Hippocampal formation (tissue), 2 donors: Measurements from ENCODE around the gene MAP3K10.

Experiments used
- DNase-seq, 2 donors: peaks; one replicate each; lab custom pipeline; 2025; lab: John Stamatoyannopoulos, UW

Gene MAP3K10

DNA sequence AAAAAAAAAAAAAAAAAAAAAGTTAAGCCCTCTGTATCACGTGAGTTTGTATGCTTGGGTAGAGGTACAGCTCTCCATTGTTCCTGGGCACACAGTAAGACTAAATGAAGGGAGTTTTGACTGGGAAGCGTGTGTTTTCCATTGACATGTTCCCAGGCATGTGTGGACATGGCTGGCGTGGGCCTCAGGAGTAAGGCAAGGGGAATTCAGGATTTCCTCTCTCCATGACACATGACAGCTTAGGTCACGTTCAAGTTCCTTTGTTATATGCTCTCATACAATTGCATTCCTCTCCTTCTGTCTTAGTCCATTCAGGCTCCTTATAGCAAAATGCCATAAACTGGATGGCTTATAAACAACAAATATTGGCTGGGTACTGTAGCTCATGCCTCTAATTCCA, 17.1 kb upstream of the MAP3K10 start:
- DNase-seq, result no peak

DNA sequence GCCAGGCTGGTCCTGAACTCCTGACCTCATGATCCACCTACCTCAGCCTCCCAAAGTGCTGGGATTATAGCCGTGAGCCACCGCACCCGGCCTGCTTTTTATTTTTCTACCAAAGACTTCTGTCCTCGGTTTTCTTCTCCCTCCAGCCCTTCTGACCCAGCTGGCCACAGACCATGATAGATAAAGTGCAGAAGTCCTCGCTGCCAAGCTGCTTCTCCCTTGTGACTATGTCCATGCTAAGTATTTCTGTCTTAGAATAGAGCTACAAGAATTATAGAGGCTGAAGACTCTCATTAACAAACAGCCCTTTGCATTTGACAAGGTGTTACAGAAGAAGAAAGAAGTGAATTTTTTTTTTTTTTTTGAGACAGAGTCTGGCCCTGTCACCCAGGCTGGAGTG, 15.4 kb upstream of the MAP3K10 start:
- no peak for DNase-seq

DNA sequence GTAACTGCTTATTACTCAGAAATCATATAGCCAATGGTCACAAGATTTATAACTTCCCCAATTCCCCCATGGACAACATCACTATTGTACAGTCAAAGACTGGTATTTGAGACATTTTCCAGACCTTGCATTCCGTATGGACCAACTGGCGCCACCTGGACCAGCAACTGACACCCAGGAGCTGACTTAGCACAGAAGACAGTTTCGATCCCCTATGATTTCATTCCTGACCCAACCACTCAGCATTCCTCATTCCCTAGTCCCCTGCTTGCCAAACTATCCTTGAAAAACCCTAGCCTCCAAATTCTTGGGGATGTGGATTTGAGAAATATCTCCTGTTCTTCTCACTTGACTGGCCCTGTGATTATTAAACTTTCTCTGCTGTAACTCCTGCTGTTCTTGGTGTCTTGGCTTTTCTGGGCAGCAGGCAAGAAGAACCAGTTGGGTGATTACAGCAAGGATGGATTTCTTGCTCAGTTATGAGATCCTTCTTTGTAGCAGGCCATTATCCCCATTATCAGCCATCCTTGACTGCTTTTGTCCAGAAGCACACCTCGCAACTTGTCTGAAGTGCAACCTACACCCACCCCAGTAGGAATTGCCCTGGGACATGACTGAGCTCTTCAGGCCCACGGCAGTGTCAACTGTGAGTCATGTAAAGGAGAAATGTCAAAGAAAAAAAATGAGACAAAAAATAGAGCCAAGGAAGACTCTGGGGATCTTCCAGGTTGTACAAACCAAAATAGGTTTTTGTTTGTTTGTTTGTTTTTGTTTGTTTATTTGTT, 13.7 kb upstream of the MAP3K10 start:
- DNase-seq, result no peak

DNA sequence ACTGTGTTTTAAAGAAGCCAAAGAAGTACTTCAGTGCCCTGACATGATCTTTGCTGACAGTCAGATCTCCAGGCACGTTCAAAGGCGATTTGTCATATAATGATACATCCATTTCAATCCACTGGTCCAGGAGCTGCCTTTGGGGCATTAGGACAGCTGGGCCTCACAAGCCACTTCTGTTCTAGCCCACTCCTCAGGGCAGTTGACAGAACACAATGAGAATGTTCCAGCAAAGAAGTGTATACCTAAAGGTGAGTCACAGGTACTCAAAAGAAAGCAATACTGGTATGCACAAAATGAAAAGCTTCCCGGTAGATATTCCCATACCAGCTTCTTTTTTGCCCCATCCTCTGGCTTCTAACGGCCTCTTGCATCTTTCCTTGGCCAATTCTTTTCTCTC, 12.5 kb upstream of the MAP3K10 start:
- DNase-seq, result no peak

DNA sequence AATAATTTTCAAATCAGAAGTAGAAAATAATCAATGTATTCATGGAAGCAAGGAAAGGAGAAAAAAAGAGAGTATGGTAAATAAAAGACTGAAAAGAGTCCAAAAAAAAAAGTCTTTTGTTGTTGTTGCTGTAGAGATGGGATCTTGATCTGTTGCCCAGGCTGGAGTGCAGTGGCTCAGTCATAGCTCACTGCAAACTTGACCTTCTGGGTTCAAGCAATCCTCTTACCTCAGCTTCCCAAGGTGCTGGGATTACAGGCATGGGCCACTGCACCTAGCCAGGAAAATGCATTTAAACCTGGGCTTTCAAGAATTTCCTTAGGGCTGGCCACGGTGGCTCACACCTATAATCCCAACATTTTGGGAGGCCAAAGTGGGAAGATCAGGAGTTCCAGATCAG, 7.0 kb upstream of the MAP3K10 start:
- DNase-seq, result no peak

DNA sequence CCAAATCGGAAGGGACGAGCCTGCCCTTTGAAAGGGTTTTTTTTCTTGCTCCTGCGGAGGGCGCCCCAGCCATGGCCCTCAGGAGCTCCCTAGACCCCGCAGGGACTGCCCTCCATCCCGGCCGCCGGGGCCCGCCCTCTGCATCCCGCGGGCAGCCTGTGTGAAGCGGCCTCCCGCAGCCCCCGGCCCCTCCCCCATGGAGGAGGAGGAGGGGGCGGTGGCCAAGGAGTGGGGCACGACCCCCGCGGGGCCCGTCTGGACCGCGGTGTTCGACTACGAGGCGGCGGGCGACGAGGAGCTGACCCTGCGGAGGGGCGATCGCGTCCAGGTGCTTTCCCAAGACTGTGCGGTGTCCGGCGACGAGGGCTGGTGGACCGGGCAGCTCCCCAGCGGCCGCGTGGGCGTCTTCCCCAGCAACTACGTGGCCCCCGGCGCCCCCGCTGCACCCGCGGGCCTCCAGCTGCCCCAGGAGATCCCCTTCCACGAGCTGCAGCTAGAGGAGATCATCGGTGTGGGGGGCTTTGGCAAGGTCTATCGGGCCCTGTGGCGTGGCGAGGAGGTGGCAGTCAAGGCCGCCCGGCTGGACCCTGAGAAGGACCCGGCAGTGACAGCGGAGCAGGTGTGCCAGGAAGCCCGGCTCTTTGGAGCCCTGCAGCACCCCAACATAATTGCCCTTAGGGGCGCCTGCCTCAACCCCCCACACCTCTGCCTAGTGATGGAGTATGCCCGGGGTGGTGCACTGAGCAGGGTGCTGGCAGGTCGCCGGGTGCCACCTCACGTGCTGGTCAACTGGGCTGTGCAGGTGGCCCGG, 815 bp downstream of the MAP3K10 start:
- DNase-seq, result no peak

DNA sequence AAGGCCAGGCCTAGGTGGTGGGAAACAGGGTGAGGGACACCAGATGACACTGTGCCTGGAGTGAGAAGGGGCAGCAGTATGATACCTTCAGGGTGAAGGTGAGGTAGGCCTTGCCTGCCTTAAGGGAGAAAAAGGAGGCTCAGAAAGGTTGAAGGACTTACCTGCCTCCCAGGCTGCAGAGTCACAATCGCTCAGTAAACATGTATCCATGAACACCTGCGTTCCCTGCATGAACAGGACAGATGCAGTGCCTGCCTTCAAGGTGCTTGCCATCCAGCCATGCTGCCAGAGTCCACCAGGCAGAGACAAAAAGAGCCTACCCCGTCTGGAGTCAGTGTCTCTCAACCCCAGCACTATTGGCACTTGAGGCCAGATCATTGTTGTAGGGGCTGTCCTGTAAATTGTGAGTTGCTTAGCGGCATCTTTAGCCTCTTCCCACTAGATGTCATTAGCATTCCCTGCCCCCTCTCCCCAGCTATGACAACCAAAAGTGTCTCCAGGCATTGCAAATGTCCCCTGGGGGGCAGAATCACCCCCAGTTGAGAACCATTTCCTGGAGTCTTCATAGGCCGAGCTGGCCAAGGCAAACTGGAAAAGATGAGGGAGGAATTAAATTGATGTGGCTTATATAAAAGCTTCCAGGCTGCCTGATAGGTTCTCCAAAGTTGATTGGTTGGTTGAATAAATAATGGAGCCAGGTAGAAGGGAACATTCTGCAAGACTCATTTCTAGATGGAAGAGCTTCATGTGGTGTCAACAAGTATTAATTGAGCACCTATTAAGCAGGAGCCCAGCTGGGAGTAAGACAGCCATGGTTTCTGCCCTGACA, 1.7 kb downstream of the MAP3K10 start:
- DNase-seq, result no peak

DNA sequence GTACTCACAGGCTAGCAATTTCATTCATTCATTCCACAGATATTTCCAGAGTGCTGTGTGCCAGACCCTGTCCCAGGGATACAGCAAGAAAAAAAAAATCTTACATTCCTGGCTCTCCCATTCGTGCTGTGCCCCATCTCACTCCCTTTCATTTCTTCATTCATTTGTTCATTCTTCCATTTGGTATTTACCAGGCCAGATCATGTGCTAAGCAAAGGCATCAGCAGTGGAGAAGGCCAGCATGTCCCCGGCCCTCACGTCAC, 2.3 kb downstream of the MAP3K10 start:
- DNase-seq, result no peak

DNA sequence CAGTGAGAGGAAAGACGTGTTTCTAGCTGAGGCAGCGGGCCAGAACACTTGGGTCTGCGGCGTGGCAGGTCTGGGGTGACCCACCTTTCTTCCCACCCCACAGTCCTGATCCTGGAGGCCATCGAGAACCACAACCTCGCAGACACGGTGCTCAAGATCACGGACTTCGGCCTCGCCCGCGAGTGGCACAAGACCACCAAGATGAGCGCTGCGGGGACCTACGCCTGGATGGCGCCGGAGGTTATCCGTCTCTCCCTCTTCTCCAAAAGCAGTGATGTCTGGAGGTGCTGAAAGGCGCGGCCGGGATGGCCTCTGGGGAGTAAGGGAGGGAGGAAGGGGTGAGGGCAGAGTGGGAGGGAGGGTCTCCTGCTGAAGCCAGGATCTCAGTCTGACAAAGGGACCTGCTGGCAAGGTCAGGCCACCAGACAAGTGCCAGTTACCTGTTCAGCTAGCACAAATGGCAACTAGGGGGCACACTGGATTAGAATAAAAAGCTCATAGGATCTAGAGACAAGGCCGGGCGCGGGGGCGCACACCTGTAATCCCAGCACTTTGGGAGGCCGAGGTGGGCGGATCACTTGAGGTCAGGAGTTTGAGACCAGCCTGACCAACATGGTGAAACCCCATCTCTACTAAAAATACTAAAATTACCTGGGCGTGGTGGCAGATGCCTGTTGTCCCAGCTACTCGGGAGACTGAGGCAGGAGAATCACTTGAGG, 7.2 kb downstream of the MAP3K10 start:
- no peak for DNase-seq

DNA sequence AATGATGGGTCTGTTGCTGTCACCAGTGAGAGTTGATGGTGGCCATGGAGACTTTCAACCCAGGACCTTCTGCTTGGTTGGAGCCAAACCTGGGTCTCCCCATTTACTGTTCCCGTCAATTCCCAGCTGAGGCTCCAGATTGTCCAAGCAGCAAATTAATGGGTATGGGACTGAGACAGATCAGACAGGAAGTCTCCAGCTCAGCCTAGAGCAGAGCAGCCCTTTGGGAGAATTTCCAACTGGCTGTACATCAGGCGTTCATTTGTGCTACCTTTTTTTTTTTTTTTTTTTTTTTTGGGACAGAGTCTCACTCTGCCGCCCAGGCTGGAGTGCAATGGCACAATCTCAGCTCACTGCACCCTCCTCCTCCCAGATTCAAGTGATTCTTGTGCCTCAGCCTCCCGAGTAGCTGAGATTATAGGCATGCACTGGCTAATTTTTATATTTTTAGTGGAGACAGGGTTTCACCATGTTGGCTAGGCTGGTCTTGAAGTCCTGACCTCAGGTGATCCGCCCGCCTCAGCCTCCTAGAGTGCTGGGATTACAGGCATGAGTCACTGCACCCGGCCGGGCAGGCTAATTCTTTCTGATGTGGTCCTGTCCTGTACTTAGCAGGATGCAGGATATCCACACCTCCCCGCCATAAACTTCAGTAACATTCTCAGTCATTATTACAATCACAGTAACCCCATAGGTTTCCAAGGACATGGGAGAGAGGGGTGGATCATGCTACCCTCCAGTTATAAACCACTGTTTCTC, 9.3 kb downstream of the MAP3K10 start:
- no peak for DNase-seq

DNA sequence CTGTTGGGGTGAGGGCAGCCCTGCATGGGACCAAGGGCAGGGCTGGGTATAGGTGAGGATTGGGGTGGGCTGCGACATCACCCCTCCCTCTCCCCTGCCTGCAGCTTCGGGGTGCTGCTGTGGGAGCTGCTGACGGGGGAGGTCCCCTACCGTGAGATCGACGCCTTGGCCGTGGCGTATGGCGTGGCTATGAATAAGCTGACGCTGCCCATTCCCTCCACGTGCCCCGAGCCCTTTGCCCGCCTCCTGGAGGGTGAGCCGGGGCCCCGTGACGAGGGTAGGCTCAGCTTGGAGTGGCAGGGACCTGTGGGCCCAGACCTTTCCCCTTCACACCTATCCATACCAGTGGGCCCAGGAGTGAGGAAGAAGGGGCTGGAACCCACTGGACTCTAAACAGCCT, 13.2 kb downstream of the MAP3K10 start:
- no peak for DNase-seq

DNA sequence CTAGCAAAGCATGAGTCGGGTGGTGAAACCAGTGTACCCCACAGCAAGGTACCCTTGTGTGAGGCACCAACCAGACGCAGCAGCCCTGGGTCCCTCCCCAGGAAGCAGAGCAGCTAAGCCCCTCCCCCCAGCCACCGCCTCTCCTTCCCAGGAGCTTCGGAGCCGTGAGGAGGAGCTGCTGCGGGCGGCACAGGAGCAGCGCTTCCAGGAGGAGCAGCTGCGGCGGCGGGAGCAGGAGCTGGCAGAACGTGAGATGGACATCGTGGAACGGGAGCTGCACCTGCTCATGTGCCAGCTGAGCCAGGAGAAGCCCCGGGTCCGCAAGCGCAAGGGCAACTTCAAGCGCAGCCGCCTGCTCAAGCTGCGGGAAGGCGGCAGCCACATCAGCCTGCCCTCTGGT, 14.5 kb downstream of the MAP3K10 start:
- no peak for DNase-seq

DNA sequence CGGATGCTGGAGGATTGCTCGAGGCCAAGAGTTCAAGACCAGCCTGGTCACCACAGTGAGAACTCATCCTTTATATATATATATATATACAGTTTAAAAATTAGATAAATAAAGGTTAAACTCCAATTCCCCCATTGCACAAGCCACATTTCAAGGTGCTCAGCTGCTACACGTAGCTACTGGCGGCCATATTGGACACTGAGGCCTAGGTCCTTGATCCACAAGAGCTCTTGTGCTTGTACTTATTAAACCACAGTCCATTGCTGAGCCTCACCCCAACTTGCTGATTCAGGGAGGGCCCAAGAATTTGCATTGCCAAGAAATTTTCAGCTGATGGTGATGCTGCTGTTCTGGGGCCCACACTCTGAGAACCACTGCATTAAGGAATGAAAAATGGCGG, 17.4 kb downstream of the MAP3K10 start:
- no peak for DNase-seq

DNA sequence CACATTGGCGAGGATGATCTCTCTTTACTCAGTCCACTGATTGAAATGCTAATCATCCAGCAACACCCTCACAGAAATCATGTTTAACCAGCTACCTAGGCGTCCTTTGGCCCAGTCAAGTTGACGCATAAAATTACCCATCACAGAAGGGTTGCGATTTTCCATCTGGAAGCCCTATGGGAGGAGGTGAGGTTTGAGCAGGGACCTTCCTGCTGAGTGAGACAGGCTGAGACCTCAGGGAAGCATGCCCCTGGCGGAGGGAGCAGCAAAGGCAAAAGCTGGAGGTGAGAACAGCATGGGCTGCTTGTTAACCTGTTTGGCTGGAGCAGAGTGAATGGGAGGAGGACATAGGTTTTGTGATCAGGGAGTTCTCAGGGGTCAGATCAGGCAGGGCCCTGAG, 19.7 kb downstream of the MAP3K10 start:
- no peak for DNase-seq

DNA sequence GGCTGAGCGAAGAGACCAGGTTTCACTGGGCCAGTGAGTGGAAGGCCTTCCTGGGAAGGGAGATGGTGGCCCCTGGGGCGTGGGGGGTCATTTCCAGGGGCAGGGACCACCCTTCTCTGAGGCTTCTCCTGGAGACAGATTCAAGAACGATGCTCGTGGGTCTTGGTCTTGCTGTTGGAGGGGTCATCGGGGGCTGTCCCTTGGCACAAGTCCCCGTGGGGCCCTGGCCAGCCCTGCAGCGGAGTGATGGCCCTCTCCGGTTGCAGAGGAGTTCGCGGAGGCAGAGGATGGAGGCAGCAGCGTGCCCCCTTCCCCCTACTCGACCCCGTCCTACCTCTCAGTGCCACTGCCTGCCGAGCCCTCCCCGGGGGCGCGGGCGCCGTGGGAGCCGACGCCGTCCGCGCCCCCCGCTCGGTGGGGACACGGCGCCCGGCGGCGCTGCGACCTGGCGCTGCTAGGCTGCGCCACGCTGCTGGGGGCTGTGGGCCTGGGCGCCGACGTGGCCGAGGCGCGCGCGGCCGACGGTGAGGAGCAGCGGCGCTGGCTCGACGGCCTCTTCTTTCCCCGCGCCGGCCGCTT, 22.1 kb downstream of the MAP3K10 start:
- no peak for DNase-seq

DNA sequence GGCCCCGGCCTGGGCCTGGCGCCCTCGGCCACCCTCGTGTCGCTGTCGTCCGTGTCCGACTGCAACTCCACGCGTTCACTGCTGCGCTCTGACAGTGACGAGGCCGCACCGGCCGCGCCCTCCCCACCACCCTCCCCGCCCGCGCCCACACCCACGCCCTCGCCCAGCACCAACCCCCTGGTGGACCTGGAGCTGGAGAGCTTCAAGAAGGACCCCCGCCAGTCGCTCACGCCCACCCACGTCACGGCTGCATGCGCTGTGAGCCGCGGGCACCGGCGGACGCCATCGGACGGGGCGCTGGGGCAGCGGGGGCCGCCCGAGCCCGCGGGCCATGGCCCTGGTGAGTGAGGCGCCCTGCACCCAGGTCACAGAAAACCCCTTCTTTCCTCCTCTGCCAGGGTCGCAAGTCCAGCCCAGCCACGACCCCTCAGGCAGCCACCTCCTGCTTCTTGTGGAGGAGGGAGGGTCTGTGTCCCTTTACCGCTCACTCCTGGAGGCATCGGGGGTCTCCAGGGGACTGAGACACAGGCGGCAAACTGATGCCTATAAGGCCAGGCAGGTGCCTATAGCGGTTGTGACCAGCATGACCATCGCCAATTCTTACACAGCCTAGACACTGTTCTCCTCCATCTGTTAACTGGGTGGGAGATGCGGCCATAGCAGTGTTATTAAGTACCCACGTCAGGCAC, 22.8 kb downstream of the MAP3K10 start:
- DNase-seq, result no peak

DNA sequence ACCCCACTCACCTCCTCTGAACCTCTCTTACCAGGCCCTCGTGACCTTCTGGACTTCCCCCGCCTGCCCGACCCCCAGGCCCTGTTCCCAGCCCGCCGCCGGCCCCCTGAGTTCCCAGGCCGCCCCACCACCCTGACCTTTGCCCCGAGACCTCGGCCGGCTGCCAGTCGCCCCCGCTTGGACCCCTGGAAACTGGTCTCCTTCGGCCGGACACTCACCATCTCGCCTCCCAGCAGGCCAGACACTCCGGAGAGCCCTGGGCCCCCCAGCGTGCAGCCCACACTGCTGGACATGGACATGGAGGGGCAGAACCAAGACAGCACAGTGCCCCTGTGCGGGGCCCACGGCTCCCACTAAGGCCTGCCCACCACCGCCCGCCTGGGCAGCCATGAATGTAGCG, 23.7 kb downstream of the MAP3K10 start:
- no peak for DNase-seq

DNA sequence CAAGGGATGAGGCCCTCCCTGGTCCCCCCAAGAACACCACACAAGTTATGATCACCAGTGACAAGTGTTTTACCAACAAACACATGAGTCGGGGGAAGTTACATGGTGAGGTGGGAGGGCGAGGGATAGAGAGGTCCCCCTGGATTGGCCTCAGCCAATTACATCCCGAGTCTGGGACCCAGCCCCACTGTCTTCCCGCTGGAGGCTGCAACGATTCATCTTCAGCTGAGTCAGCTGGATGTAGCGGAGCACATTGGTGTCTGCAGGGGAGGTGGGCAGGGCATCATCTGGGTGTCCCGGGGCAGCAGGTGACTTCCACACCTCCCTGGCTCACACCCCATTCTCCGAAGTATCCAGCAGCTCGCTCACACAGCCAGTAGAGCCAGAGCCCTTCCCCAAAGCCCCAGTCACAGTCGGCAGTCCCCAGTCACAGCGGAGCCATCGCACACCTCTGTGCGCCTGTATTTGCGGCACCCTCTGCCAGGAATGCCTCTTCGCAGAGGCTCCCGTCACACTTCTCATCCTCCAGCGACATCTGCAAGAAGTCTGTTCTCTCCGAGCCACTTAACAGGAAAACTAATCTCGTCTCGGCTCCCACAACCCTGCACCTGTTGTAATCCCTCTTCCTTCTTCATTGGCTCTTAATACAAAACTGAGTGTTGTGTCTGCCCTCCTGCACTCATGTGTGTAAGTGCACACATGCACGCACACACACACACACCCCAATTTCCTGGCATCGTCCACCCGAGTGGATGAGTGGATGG, 25.0 kb downstream of the MAP3K10 start:
- DNase-seq, result no peak

DNA sequence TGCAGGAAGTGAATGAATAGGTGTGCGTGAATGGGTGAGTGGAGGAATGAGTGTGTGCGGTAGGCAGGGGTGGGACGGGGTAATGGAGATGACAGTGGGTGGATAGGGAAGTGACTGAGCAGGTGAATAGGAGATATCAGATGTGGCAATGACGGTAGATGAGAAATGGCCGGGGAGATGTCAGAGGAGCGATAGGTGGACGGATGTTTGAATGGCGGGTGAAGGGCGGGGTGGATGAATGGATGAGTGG, 25.5 kb downstream of the MAP3K10 start:
- DNase-seq, result no peak
